Measurements from ENCODE around the gene RNASEH2C. TPM values are rescaled to one million over a fixed set of nuclear protein-coding genes. Genes with fewer than 3 reads are reported as not detected.
"Not testable (repeated sequence)": the region's sequence is repeated elsewhere in the genome, so short reads cannot be mapped to it uniquely, and the experiment has no call there.

Gene RNASEH2C
- total RNA-seq, 1 experiment from 2014 or later = 107 TPM

GRCh38 chr11:65683480-65683879 lies 37.1 kb downstream of the RNASEH2C start:
- H3K9me3 ChIP-seq (ENCODE audit: control insufficient read depth, insufficient read depth, low read depth, low read length); H3K27me3 ChIP-seq (ENCODE audit: control insufficient read depth, insufficient read depth, low read length); POLR2A ChIA-PET; H3K36me3 ChIP-seq (ENCODE audit: control insufficient read depth, insufficient read depth, low read length); in situ Hi-C loops (cut with HindIII; ENCODE audit: low pct_unique_long_range_greater_than_20kb, low sequenced_read_pairs); H3K27ac ChIP-seq (ENCODE audit: low read length); DNase-seq (ENCODE audit: low read depth, low spot score); H3K4me1 ChIP-seq (ENCODE audit: control insufficient read depth, insufficient read depth, low read length); BruUV-seq (replicated peaks); ATAC-seq; intact Hi-C loops (cut with micrococcal nuclease; ENCODE audit: unreplicated experiment); H3K4me3 ChIP-seq (ENCODE audit: low read depth in 2 of 2, low read length in 2 of 2); CTCF ChIA-PET: not testable (repeated sequence)

GRCh38 chr11:65680192-65680743 lies 40.3 kb downstream of the RNASEH2C start:
- ATAC-seq (no peak), DNase-seq (ENCODE audit: low read depth, low spot score) (no peak)
- no TSS peak for BruUV-seq (replicated peaks)
- ChIA-PET POLR2A (interaction anchor here (0.6 kb wide), 2 partner anchors 14 to 80 kb away, joined by 4 read pairs; no protein-coding TSS in a partner anchor), CTCF (interaction anchor here (0.7 kb wide), 1 partner anchor 54 kb away, joined by 3 read pairs; no protein-coding TSS in a partner anchor)
- TF ChIP-seq SIN3A (IDR thresholded peaks at IDR 0.05; ENCODE audit: borderline replicate concordance, insufficient read depth, low read depth, low read length) (no peak), POLR2AphosphoS5 (IDR thresholded peaks at IDR 0.05; ENCODE audit: low read depth, low read length) (no peak)
- TF ChIP-seq, protein P1, sequence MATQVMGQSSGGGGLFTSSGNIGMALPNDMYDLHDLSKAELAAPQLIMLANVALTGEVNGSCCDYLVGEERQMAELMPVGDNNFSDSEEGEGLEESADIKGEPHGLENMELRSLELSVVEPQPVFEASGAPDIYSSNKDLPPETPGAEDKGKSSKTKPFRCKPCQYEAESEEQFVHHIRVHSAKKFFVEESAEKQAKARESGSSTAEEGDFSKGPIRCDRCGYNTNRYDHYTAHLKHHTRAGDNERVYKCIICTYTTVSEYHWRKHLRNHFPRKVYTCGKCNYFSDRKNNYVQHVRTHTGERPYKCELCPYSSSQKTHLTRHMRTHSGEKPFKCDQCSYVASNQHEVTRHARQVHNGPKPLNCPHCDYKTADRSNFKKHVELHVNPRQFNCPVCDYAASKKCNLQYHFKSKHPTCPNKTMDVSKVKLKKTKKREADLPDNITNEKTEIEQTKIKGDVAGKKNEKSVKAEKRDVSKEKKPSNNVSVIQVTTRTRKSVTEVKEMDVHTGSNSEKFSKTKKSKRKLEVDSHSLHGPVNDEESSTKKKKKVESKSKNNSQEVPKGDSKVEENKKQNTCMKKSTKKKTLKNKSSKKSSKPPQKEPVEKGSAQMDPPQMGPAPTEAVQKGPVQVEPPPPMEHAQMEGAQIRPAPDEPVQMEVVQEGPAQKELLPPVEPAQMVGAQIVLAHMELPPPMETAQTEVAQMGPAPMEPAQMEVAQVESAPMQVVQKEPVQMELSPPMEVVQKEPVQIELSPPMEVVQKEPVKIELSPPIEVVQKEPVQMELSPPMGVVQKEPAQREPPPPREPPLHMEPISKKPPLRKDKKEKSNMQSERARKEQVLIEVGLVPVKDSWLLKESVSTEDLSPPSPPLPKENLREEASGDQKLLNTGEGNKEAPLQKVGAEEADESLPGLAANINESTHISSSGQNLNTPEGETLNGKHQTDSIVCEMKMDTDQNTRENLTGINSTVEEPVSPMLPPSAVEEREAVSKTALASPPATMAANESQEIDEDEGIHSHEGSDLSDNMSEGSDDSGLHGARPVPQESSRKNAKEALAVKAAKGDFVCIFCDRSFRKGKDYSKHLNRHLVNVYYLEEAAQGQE (IDR thresholded peaks at IDR 0.05; ENCODE audit: insufficient read depth in 1 of 2, low read depth in 2 of 2, low read length in 1 of 2) = no peak
- Histone ChIP-seq H3K27me3 (ENCODE audit: control insufficient read depth, insufficient read depth, low read length) (no peaks in the 10 kb centered on the region), H3K36me3 (ENCODE audit: control insufficient read depth, insufficient read depth, low read length) (no peaks in the 10 kb centered on the region), H3K4me1 (ENCODE audit: control insufficient read depth, insufficient read depth, low read length) (no peaks in the 10 kb centered on the region), H3K9me3 (ENCODE audit: control insufficient read depth, insufficient read depth, low read depth, low read length) (no peaks in the 10 kb centered on the region), H3K4me3 (ENCODE audit: low read depth in 2 of 2, low read length in 2 of 2) (no peak overlapping the region), H3K27ac (ENCODE audit: low read length) (no peak overlapping the region)
- intact Hi-C loops (cut with micrococcal nuclease; ENCODE audit: unreplicated experiment) = no loop called here
- in situ Hi-C loops (cut with HindIII; ENCODE audit: low pct_unique_long_range_greater_than_20kb, low sequenced_read_pairs) = no loop called here

DNA sequence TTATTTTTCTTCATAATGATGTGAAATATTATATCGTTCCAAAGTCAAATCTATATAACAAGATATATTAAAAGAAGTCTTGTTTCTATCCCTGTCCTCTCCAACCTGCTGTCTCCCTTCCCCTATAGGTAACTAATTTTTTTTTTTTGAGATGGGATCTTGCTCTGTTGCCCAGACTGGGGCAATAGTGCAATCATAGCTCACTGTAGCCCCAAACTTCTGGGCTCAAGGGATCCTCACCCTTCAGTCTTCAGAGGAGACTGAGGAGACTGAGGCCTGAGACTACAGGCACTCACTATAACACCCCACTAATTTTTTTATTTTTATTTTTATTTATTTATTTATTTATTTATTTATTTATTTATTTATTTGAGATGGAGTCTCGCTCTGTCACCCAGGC lies 47.6 kb downstream of the RNASEH2C start:
- no peaks in the 10 kb centered on the region for H3K27me3 ChIP-seq (ENCODE audit: control insufficient read depth, insufficient read depth, low read length)
- no peaks in the 10 kb centered on the region for H3K4me1 ChIP-seq (ENCODE audit: control insufficient read depth, insufficient read depth, low read length)
- H3K4me3 ChIP-seq (ENCODE audit: low read depth in 2 of 2, low read length in 2 of 2) = no peak overlapping the region
- no peak for DNase-seq (ENCODE audit: low read depth, low spot score)
- in situ Hi-C loops (cut with HindIII; ENCODE audit: low pct_unique_long_range_greater_than_20kb, low sequenced_read_pairs) = no loop called here
- BruUV-seq (replicated peaks) = no TSS peak
- POLR2A ChIA-PET = no interaction called here
- TF ChIP-seq POLR2AphosphoS5 (IDR thresholded peaks at IDR 0.05; ENCODE audit: low read depth, low read length) (no peak), SIN3A (IDR thresholded peaks at IDR 0.05; ENCODE audit: borderline replicate concordance, insufficient read depth, low read depth, low read length) (no peak)
- CTCF ChIA-PET = interaction anchor here (0.6 kb wide), 1 partner anchor 215 kb away, joined by 6 read pairs; the partner anchor contains the start of gene FIBP
- no peak for ATAC-seq
- intact Hi-C loops (cut with micrococcal nuclease; ENCODE audit: unreplicated experiment) = no loop called here
- no peaks in the 10 kb centered on the region for H3K9me3 ChIP-seq (ENCODE audit: control insufficient read depth, insufficient read depth, low read depth, low read length)
- no peak overlapping the region for H3K27ac ChIP-seq (ENCODE audit: low read length)
- no peaks in the 10 kb centered on the region for H3K36me3 ChIP-seq (ENCODE audit: control insufficient read depth, insufficient read depth, low read length)

Measured in Panc1 (cell line).